Brain pericyte (primary cell): Measurements from ENCODE around the gene TAF1C.
"Not testable (repeated sequence)": the region's sequence is repeated elsewhere in the genome, so short reads cannot be mapped to it uniquely, and the experiment has no call there.

Source experiments
- DNase-seq: peaks from one replicate; pipeline ENCODE4 v3.0.0-alpha.2; 2012; ENCODE audit warnings: low read depth, low spot score

The TAF1C gene

GRCh38 chr16:84186685-84187437 is at the start of gene TAF1C:
Gene TAF1C, minus strand, starts transcription at chr16:84187057. Its CDS starts 2,069 bp downstream, at chr16:84184988.
- peak; percentile 90 for DNase-seq

- DNase-seq, result no peak
Measured at GRCh38 chr16:84234321-84235241, 47.7 kb upstream of the TAF1C start.

GRCh38 chr16:84233748-84234147 is 46.9 kb upstream of the TAF1C start:
- no peak for DNase-seq

- DNase-seq, result no peak
Measured at GRCh38 chr16:84232969-84233368, 46.1 kb upstream of the TAF1C start.

- no peak for DNase-seq
Measured at GRCh38 chr16:84232060-84232459, 45.2 kb upstream of the TAF1C start.

GRCh38 chr16:84229471-84229870 is 42.6 kb upstream of the TAF1C start:
- DNase-seq, result no peak

- peak; percentile 78 for DNase-seq
Measured at GRCh38 chr16:84228256-84228838, 41.5 kb upstream of the TAF1C start.

GRCh38 chr16:84227548-84227947 is 40.7 kb upstream of the TAF1C start:
- no peak for DNase-seq

GRCh38 chr16:84226026-84226425 is 39.2 kb upstream of the TAF1C start:
- no peak for DNase-seq

- no peak for DNase-seq
Measured at GRCh38 chr16:84225571-84225970, 38.7 kb upstream of the TAF1C start.

GRCh38 chr16:84225126-84225525 is 38.3 kb upstream of the TAF1C start:
- DNase-seq, result no peak

- no peak for DNase-seq
Measured at GRCh38 chr16:84224554-84224953, 37.7 kb upstream of the TAF1C start.

- no peak for DNase-seq
Measured at GRCh38 chr16:84223456-84223855, 36.6 kb upstream of the TAF1C start.

- DNase-seq, result no peak
Measured at GRCh38 chr16:84220851-84221250, 34.0 kb upstream of the TAF1C start.

GRCh38 chr16:84218956-84219355 is 32.1 kb upstream of the TAF1C start:
- no peak for DNase-seq

- DNase-seq, result no peak
Measured at GRCh38 chr16:84218176-84218823, 31.4 kb upstream of the TAF1C start.

- DNase-seq, result not testable (repeated sequence)
Measured at GRCh38 chr16:84216144-84216543, 29.3 kb upstream of the TAF1C start.

- no peak for DNase-seq
Measured at GRCh38 chr16:84215531-84215930, 28.7 kb upstream of the TAF1C start.

GRCh38 chr16:84214451-84215066 is 27.7 kb upstream of the TAF1C start:
- DNase-seq, result no peak

- DNase-seq, result no peak
Measured at GRCh38 chr16:84212631-84213030, 25.8 kb upstream of the TAF1C start.

- DNase-seq, result no peak
Measured at GRCh38 chr16:84212154-84212553, 25.3 kb upstream of the TAF1C start.
